ENCODE results near the gene EXOC6. TPM values are rescaled to one million over a fixed set of nuclear protein-coding genes. Genes with fewer than 3 reads are reported as not detected.
"Not testable (repeated sequence)": the region's sequence is repeated elsewhere in the genome, so short reads cannot be mapped to it uniquely, and the experiment has no call there.

EXOC6 gene
- polyA plus RNA-seq, 1 donor from 2014 or later = 26.3 TPM

- no peak overlapping the region for H2AFZ ChIP-seq (ENCODE audit: low read depth, low read length)
These were observed 249.1 kb downstream of the EXOC6 start for GRCh38 chr10:93097386-93097785.

GRCh38 chr10:93098816-93099215 lies 250.5 kb downstream of the EXOC6 start:
- no peak overlapping the region for H3K9ac ChIP-seq (ENCODE audit: low read length)
- no peaks in the 10 kb centered on the region for H3F3A ChIP-seq (ENCODE audit: insufficient read depth, low read length, poor library complexity, severe bottlenecking)
- no peak overlapping the region for H2AFZ ChIP-seq (ENCODE audit: low read depth, low read length)
- H3K4me3 ChIP-seq (ENCODE audit: low read length) = no peak overlapping the region
- TF ChIP-seq REST (IDR thresholded peaks at IDR 0.05; ENCODE audit: borderline replicate concordance) = no peak
- no peak for TF ChIP-seq TAF1 (IDR thresholded peaks at IDR 0.05; ENCODE audit: low read depth)
- no peak for TF ChIP-seq EZH2 (IDR thresholded peaks at IDR 0.05; ENCODE audit: borderline replicate concordance, insufficient read depth, low read length, poor library complexity, severe bottlenecking)
- no peak for TF ChIP-seq SMC3 (conservative IDR thresholded peaks at IDR 0.05; ENCODE audit: poor library complexity)
- no peak for TF ChIP-seq RAD21 (conservative IDR thresholded peaks at IDR 0.05)
- no peak overlapping the region for H3K27ac ChIP-seq (ENCODE audit: low read length)
- no peaks in the 10 kb centered on the region for H3K9me2 ChIP-seq (ENCODE audit: insufficient read depth, low read length)
- H3K9me3 ChIP-seq (ENCODE audit: low read length) = no peaks in the 10 kb centered on the region
- H3K4me2 ChIP-seq (ENCODE audit: low read length) = no peak overlapping the region
- H4K20me1 ChIP-seq (ENCODE audit: insufficient read depth) = no peaks in the 10 kb centered on the region
- no peaks in the 10 kb centered on the region for H3K27me3 ChIP-seq (ENCODE audit: insufficient read depth, low read depth, low read length)
- no peaks in the 10 kb centered on the region for H3K79me2 ChIP-seq (replicated peaks; ENCODE audit: insufficient read depth, low read length)
- no peaks in the 10 kb centered on the region for H3K36me3 ChIP-seq (ENCODE audit: insufficient read depth, low read length)

More at GRCh38 chr10:93097386-93097785, 249.1 kb downstream of the EXOC6 start:
- no peaks in the 10 kb centered on the region for H4K20me1 ChIP-seq (ENCODE audit: insufficient read depth)
- H3K4me3 ChIP-seq (ENCODE audit: low read length) = no peak overlapping the region
- no peak for TF ChIP-seq RAD21 (conservative IDR thresholded peaks at IDR 0.05)
- TF ChIP-seq TAF1 (IDR thresholded peaks at IDR 0.05; ENCODE audit: low read depth) = no peak
- no peak for TF ChIP-seq SMC3 (conservative IDR thresholded peaks at IDR 0.05; ENCODE audit: poor library complexity)
- no peaks in the 10 kb centered on the region for H3F3A ChIP-seq (ENCODE audit: insufficient read depth, low read length, poor library complexity, severe bottlenecking)
- H3K9me2 ChIP-seq (ENCODE audit: insufficient read depth, low read length) = no peaks in the 10 kb centered on the region
- no peaks in the 10 kb centered on the region for H3K9me3 ChIP-seq (ENCODE audit: low read length)
- no peaks in the 10 kb centered on the region for H3K36me3 ChIP-seq (ENCODE audit: insufficient read depth, low read length)
- H3K79me2 ChIP-seq (replicated peaks; ENCODE audit: insufficient read depth, low read length) = no peaks in the 10 kb centered on the region
- H3K27ac ChIP-seq (ENCODE audit: low read length) = no peak overlapping the region
- no peaks in the 10 kb centered on the region for H3K27me3 ChIP-seq (ENCODE audit: insufficient read depth, low read depth, low read length)
- no peak overlapping the region for H3K9ac ChIP-seq (ENCODE audit: low read length)
- no peak overlapping the region for H3K4me2 ChIP-seq (ENCODE audit: low read length)

GRCh38 chr10:93099670-93100069 lies 251.3 kb downstream of the EXOC6 start:
- Histone ChIP-seq H3K9me2 (ENCODE audit: insufficient read depth, low read length) (no peaks in the 10 kb centered on the region), H3K36me3 (ENCODE audit: insufficient read depth, low read length) (no peaks in the 10 kb centered on the region), H3K27me3 (ENCODE audit: insufficient read depth, low read depth, low read length) (no peaks in the 10 kb centered on the region), H2AFZ (ENCODE audit: low read depth, low read length) (no peak overlapping the region), H3F3A (ENCODE audit: insufficient read depth, low read length, poor library complexity, severe bottlenecking) (no peaks in the 10 kb centered on the region), H3K9ac (ENCODE audit: low read length) (no peak overlapping the region), H3K79me2 (replicated peaks; ENCODE audit: insufficient read depth, low read length) (no peaks in the 10 kb centered on the region), H3K9me3 (ENCODE audit: low read length) (no peaks in the 10 kb centered on the region), H3K27ac (ENCODE audit: low read length) (no peak overlapping the region), H3K4me2 (ENCODE audit: low read length) (no peak overlapping the region), H3K4me3 (ENCODE audit: low read length) (no peak overlapping the region), H4K20me1 (ENCODE audit: insufficient read depth) (no peaks in the 10 kb centered on the region)
- TF ChIP-seq POLR2AphosphoS5 (IDR thresholded peaks at IDR 0.05) = no peak
- TF ChIP-seq EZH2 (IDR thresholded peaks at IDR 0.05; ENCODE audit: borderline replicate concordance, insufficient read depth, low read length, poor library complexity, severe bottlenecking) = no peak
- no peak for TF ChIP-seq CTCF (IDR thresholded peaks at IDR 0.05; ENCODE audit: poor library complexity, severe bottlenecking)
- no peak for TF ChIP-seq RAD21 (conservative IDR thresholded peaks at IDR 0.05)
- TF ChIP-seq MXI1 (conservative IDR thresholded peaks at IDR 0.05; ENCODE audit: poor library complexity, severe bottlenecking) = no peak
- no peak for TF ChIP-seq TAF1 (IDR thresholded peaks at IDR 0.05; ENCODE audit: low read depth)
- no peak for TF ChIP-seq REST (IDR thresholded peaks at IDR 0.05; ENCODE audit: borderline replicate concordance)
- no peak for TF ChIP-seq EP300 (conservative IDR thresholded peaks at IDR 0.05; ENCODE audit: poor library complexity, severe bottlenecking)

GRCh38 chr10:93101148-93101547 lies 252.8 kb downstream of the EXOC6 start:
- not testable (repeated sequence) for H3F3A ChIP-seq (ENCODE audit: insufficient read depth, low read length, poor library complexity, severe bottlenecking); H3K27ac ChIP-seq (ENCODE audit: low read length); H3K9me2 ChIP-seq (ENCODE audit: insufficient read depth, low read length); H3K79me2 ChIP-seq (replicated peaks; ENCODE audit: insufficient read depth, low read length); H4K20me1 ChIP-seq (ENCODE audit: insufficient read depth); H2AFZ ChIP-seq (ENCODE audit: low read depth, low read length); H3K4me2 ChIP-seq (ENCODE audit: low read length); H3K27me3 ChIP-seq (ENCODE audit: insufficient read depth, low read depth, low read length); H3K4me3 ChIP-seq (ENCODE audit: low read length); H3K9ac ChIP-seq (ENCODE audit: low read length); H3K36me3 ChIP-seq (ENCODE audit: insufficient read depth, low read length); H3K9me3 ChIP-seq (ENCODE audit: low read length)

All from neural cell (in vitro differentiated cells).